CD1c-positive myeloid dendritic cell (primary cell): ENCODE measurements around the gene HOXC11.

Experiments
- DNase-seq: peaks from one replicate; pipeline ENCODE4 v3.0.0-alpha.2; 2016; ENCODE audit errors: extremely low spot score

The HOXC11 gene

DNA sequence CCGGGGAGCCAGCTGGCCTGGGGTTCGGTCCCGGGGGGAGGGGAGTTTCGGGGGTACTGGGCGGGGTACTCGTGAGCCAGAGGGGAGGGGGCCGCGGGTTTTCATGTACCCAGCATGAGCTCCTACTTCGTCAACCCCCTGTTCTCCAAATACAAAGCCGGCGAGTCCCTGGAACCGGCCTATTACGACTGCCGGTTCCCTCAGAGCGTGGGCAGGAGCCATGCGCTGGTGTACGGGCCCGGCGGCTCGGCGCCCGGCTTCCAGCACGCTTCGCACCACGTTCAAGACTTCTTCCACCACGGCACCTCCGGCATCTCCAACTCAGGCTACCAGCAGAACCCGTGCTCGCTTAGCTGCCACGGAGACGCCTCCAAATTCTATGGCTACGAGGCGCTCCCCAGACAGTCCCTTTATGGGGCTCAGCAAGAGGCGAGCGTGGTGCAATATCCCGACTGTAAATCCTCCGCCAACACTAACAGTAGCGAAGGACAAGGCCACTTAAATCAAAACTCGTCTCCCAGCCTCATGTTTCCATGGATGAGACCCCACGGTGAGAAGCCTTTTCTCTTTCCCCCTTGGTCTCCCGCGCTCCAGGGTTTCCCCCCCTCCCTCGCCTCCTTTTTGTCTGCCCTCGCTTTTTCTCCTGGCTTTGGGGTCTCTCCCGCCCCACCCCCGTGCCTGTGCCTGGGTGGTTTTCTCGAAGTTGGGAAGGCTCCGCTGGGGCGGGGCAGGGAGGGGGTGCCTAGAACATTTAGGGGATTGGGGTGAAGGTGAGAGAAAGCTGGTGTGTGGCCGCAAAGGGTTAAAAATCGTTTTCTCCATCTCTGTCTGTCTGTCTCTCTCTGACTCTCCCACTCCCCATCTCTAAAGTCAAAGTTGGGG lies 36.5 kb downstream of the HOXC11 start:
- DNase-seq = peak; percentile 53

DNA sequence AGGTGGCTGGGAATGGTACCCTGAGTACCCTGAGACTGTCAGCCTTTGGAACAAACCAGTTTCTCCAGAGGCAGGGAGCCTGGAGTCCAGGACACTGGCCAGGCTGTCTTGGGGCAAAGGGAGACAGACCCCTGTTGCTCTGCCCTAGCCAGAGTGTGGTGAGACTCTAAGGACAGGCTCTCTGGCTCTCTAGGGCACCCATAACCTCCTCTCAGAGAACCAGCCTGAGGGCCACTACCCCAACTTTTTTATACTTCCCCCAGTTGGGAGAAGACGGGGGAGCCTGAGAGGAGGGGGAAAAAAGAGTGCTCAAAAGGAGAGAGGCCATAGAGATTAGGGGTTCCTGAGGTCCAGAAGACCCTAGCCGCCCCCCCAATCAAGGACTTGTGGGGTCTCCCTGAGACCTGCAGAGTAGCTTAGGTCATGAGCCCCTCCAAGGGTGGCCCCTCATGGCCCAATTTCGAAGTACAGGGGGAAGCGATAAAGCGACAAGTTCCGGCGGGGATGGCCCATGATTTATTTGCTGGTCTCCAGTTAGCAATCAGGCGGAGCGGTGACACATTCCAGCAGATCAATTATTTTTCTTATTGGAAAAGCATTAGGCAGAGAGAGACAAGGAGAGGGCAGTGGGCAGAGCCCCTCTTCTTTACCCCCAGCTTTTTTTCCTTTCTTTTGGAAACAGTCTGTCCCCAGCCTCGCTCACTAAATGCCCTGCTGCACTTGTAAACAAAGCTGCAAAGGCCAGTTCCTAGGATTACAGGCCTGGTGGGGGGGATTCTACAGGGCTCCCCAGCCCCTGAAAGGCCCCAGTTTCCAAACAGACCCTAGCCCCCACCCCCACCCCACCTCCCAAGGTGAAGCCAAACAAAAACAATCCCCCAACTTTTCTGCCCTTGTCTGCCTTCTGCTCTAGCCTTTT lies 37.4 kb downstream of the HOXC11 start:
- no peak for DNase-seq

DNA sequence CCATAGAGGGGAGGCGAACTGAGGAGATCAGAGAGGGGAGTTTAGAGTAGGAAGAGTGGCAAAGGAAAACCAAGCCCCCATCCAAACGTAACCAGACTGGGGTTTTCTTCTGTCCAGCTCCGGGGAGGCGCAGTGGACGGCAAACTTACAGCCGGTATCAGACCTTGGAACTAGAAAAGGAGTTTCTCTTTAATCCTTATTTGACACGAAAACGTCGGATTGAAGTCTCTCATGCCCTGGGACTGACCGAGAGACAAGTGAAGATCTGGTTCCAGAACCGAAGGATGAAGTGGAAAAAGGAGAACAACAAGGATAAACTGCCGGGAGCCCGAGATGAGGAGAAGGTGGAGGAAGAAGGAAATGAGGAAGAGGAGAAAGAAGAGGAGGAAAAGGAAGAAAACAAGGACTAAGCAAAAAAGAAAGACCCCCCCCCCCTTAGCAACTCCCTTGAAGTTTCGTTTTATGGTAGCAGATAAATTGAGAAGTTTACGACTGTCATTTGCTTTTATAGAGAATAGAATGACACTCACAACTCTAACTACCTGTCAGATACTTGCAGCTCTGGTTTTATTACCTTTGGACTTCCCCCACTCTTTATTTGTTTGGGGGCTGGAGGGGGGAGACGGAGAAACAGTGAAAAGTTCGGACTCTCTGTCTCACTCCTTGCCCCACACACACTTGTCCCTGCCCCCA lies 38.2 kb downstream of the HOXC11 start:
- DNase-seq = no peak

DNA sequence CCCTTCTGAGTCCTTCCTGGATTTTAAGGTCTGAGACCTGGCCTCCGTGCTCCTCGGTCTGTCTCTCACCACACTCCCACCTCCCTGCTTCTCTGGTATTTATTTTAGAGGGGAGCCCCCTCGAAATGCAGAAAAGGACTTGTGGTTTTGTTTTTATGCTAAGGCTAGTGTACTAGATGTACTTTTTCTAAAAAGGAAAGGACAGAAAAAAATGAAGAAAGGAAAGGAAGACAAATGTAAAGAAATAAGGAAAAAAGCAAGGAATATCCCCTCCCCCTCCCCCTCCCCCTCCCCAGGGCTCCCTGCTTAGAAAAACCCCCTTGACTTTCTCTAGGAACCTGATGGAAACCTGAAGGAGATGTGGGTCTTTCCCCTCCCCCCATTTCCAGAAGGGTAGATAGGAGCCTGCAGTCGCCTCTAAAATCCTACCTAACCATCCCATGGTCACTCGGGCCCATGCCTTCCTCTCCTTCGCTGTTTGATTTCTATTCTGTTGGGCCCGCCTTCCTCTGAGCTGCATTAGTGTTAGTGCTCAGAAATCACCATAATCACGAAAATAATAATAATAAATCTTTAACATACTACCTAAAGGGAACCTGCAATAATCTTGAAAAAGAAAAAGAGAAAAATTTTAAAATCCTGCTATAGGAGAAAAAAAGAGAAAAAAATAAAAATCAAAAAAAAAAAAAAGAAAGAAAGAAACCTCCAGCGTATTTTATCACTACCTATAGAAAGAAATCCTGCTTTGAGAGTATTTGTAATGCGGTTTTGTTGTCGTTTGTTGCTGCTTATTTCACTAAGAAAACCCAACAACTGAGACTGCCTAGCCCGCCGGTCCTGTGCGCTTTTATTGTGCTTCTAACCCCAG lies 39.0 kb downstream of the HOXC11 start:
- DNase-seq = no peak

DNA sequence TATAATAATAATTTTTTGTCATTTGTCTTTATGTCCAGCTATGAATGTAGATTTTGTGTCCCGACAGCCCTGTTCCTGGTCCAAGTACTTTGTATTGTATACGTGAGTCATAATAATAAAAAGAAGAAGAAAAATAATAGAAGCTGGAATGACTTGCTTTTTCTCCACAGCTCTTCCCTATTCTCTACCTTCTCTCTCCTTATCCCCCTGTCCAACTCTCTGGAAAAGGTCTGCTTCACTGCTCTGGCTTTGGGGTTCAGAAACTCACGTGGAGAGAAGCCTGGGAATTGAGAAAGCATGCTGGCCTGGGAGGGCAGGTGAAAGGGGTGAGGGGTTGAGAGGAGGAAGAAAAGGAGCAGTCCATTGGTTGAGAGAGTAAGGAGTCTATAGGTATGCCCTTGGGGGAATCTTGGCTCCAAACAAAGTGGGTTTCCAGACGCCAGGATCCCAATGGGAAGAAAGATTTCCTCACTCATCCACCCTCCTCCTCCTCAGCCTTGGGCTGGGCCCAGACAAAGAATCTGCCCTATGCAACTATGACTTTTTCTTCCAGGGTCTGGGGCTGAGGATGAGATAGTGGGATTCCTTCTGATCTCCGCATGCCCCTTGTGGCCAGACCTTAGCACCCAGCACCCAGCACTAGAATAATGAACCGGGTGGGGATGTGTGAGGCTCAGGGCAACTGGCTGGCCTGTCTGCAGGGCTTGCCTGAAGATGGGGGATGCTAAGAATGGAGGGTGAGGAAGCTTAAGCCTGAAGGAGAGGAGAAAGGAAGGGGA lies 39.9 kb downstream of the HOXC11 start:
- DNase-seq = no peak

DNA sequence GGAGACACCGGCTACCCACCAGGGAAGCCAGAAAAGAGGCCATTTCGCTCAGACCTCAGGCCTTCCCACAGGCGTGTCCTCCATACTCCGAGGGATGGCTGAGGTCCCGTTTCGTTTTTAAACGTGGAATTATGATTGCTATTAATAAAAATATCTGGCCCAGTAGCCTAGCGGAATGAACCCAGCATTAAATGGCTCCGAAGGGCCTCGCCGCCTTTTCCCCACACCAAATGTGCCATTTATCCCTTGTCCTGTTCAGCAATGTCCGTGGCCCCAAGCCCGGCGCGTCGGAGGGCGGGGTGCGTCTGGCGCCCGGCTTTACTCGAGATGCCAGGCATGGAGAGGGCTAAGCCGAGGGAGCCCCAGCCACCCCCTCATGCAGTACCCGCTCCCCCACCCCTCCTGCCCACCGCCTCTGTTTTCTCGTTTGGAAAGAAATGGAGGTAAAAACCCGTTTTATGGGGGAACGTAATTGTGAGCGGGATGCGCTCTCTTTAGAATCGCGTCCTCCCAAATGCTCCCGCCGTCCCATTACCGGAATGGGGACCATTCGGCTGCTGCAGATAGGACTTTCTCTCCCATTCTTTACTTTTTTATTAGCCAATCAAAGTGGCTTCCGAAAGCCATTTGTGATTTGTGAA lies 41.6 kb downstream of the HOXC11 start:
- no peak for DNase-seq

DNA sequence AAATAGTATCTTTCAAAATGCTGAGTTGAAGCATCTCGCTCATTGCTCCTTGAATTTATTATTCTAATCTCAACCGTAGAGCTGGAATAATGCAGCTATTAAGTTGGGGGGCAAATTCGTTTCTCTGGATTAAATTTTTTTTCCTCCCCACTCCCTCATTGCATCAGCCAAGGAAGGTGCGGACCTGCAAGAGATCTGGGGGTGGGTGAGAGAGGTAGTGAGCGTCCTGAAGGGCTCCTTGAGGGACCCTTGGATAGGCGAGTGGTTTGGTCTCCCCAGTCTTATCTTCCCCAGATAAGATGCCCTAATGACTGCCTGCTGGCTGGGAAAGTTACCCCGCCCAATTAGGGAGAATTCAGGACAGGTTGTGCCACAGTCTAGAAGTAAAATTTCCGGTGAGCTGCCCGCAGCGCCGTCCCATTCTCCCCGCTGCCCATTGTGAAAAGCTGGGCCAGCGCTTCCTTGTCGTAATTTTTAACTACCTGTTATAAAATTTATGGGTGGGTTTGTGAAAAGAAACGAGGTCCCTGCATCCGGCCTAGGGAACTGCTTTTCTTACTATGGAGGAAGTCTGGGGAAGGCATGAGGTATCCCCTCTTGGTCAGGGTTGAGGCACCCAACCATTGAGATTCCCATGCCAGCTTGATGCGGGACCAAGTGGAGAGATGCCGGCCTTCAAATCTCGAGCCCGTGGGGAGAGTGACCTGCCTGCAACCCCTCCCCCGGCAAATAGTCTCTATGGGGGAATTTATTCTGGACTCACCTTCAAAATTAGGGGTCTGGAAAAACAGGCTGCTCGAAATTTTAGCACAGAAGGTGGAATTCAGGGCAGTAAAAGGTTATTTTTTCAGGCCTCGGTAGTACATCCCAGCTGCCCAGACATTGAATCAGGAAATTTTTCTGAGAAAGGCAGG lies 42.3 kb downstream of the HOXC11 start:
- DNase-seq = no peak

DNA sequence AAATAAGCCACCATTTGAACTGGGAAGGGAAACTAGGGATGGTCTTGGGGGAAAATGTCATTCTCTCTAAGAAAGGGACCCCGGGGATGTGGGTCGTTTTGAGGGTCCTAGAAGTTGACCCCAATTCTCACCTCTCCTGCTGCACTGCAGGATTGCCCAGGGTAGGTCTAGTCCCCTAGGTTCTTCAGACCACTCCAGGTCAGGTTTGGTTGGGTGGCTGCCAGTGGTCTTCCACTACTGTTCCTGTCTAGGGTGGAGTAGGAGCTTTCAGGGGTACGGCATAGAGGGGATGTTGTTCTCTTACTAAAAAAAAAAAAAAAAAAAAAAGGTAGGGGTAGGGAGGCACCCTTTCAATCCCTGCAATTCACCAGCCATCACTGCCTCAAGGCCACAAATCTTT lies 43.1 kb downstream of the HOXC11 start:
- no peak for DNase-seq

DNA sequence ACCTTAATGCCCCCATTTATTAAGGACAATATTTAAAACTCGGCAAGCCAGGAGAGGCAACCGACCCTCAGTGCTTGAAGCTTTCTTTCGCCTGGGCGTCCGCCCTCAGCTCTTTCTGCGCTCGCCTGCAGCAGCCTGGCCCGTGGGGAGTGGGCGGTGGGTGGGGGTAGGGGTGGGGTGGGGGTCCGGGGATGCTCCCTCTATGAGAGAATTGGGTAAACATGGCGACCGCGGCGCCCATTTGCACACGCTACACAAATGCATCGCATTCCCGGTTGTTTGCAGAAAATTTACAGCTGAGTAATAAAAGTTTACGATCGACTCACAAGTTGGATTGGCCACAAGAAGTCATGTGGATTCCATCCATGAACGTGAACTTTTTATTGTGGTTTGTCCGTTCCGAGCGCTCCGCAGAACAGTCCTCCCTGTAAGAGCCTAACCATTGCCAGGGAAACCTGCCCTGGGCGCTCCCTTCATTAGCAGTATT lies 43.6 kb downstream of the HOXC11 start:
- DNase-seq = no peak

DNA sequence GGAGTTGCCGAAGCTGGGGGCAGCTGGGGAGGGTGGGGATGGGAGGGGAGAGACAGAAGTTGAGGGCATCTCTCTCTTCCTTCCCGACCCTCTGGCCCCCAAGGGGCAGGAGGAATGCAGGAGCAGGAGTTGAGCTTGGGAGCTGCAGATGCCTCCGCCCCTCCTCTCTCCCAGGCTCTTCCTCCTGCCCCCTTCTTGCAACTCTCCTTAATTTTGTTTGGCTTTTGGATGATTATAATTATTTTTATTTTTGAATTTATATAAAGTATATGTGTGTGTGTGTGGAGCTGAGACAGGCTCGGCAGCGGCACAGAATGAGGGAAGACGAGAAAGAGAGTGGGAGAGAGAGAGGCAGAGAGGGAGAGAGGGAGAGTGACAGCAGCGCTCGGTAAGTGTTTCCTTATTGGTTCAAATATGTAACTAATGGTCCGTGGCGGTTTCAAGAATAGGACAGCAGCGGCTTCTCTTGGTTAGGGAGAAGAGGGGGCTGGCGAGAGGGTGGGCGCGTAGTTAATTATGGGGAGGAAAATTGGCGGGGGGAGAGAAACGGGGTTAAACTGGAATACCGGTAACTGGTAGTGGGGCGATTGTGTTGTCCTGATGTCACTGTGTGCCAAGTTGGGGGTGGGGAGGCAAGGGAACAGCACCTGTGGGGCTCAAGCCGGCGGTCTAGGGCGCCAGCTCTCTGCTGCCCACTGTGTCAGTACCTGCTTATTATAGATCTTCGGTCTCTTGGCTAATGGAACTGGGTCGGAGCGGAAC lies 44.3 kb downstream of the HOXC11 start:
- DNase-seq = no peak

DNA sequence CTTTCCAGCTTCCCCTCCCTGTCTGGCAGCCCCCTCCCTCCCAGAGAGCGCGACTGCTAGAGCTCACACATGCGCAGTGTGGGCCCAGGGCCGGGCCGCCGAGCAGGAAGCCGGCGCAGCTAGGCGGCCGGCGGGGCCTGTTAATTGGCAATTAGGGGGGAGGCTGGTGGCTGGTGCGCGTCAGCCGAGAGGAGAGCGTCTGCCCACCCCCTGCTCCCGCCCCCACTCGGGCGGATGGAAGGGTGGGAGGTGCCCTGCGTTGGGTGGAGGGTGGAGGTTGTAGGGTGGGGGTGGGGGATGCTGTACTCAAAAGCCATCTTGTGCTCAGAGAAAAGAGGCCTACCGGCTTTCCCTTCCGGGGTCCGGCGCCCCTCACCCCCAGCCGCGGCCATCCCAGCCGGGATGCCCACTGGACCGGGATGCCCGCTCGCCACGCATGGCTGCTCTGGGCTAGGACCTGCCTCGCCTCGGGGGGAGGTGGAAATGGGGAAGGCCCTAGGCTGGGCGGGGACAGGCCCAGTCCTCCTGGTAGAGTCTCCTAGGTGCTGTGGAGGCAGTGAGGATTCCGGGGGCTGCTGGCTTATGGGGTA lies 45.0 kb downstream of the HOXC11 start:
- peak; percentile 53 for DNase-seq

DNA sequence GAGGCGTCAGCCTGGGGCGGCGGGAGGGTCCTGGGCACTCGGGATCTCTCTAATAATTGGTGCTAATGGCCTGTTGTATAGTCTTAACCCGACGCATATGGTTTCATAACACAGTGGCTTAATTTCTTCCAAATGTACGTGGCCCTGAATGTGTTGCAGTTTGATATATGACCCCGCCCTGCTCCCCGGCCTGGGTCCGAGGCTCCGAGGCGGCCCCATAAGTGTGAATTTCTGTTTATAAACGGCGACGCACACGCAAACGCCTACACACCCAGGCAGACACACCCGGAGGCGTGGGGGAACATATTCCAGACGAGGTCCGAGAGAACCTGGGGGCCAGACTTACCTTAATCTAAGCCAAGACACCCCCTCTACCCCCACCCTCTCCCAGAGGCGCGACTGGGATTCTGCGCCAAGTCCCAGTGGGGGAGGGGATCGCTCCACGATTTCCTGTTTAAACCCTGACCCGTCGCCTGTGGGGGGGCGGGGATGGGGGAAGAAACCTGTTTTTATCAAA lies 45.6 kb downstream of the HOXC11 start:
- DNase-seq = no peak

DNA sequence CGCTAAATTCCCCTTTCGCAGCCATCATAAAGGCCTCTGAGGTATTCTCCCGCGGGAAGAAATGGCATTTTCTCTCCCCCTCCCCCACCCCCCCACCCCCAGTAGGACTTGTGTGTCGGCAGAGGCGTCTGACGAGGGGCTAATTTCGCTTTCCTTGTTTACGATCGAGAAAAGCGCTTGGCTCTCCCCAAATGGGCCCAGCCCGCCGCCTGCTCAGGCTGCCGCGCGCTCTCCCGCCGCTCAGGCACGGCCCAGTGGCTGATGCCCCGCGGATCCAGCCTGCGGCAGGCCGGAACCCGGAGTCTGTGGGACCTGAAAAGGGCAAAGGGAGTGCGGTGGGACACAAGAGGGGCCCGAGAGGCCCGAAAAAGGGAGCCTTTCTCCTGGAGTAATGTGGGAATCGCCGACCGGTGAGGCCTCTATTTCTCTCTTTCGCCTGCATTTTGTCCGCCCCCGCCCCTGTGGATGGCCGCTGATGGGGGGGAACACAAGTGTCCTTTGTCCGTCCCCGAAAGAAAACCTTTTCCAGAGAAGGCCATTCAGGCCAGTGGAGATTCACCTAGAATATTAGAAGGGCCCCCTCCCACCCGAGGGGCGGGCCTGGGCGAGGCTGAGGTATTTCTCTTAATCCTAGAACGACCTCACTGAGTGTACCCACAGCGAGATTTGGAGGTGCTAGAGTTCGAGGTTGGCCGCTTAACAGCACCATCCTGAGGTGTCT lies 46.3 kb downstream of the HOXC11 start:
- DNase-seq = no peak

DNA sequence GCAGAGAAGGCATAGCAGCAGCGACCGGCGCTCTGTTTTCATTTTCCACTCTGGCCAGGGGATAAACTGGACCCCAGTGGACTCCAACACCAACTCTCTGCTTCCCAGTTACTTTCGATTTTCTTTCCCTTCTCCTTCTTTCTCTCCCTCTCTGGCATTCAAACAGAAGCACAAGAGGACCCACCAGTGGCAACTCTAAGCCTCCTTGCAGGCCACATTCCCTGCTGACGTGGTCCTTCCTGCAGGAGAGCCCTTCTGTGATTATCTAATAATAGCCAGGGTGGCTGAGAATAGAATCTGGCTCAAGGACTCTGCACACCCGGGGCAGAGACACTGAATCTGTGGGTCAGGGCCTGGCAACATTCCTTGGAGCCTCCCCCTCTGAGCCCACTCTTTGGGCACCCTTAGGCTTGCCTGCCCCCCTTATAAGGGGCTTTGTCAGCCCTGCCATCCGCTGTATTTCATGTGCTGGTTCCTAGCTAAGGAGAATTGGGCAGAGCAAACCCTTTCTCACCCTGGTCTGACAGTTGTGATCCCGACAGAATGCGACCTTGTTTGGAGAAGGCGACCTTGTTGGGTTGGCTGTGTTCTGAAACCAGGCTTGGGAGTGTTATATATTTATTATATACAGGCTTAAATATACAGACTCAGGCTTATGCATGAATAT lies 47.1 kb downstream of the HOXC11 start:
- no peak for DNase-seq

DNA sequence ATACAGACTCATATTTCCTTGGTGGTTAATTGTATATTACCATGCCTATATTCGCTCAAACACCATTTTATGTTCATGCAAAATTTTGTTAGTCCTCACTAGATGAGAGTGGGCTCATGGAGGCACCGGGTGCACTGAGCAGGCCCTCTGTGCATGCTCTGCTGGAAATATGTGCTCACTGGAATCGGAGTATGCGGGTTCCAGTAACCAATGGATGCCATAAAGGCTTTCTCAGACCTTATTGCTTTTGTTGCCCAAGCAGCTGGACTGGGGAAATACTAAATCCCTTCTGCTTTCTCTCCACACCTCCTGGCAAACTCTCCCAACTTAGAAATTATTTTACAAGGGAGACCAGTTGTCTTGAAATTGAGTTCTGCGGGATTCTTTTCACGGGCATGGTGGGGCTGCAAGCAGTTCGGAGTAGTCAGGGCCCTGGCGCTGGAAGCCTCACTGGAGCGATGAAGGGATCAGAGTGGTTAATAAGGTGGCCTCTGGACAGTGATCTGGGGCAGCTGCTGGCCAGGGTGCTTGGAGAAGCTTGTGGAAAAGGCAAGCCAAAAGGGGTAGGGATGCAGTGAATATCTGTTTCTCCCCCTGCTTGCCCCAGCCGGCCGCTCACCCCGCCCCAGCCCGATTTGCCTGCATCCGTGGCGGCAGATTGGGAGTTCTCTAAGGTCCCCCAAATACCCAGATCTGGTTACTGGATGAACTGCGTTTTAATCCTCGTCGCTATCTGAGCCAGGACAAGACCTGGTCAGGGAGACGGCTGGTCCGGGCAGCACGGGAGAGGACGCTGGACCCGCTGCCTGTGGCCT lies 47.9 kb downstream of the HOXC11 start:
- no peak for DNase-seq
